HEK293 (cell line): ENCODE results near the gene LHFPL4.
A peak's percentile ranks its signal among the peaks of the same experiment; 100 is the strongest.

Source experiments
- CTCF ChIA-PET: fragments of 350-600 bp; formaldehyde crosslinking; extraction: SDS; loops from one replicate; lab custom pipeline; 2021; ENCODE audit warnings: antibody characterized with exemption; lab: Yijun Ruan, JAX
- POLR2A ChIA-PET: fragments of 300-600 bp; formaldehyde crosslinking; extraction: SDS; loops from one replicate; lab custom pipeline; 2020; ENCODE audit warnings: antibody characterized with exemption, inconsistent platforms; lab: Yijun Ruan, JAX
- H3K27ac ChIP-seq: fragments of 200-500 bp; sonication (Bioruptor generic); 2 replicates; pipeline ENCODE4 v1.5.1; 2014; ENCODE audit warnings: low read depth, low read length, control low read depth, inconsistent platforms; ENCODE audit errors: extremely low read depth
- H3K36me3 ChIP-seq, 2 experiments: fragments of 200-500 bp in 1 of 2; sonication (Bioruptor generic) in 1 of 2; 1 replicate in 1 of 2; 2 replicates in 1 of 2; pipeline ENCODE4 v1.5.1; 2014 to 2017; ENCODE audit warnings: inconsistent platforms in 2 of 2, low read length in 2 of 2; ENCODE audit not compliant: control insufficient read depth in 2 of 2, insufficient read depth in 1 of 2
- H3K4me1 ChIP-seq: fragments of 200-500 bp; sonication (Bioruptor generic); 2 replicates; pipeline ENCODE4 v1.5.1; 2014; ENCODE audit warnings: mild to moderate bottlenecking, low read length, inconsistent platforms; ENCODE audit not compliant: control insufficient read depth, insufficient read depth
- H3K4me3 ChIP-seq: 2 replicates; pipeline ENCODE4 v1.5.1; 2011; ENCODE audit warnings: low read depth, mild to moderate bottlenecking, control low read depth, low read length, moderate library complexity
- H3K9me3 ChIP-seq: fragments of 200-500 bp; sonication (Bioruptor generic); 2 replicates; pipeline ENCODE4 v1.5.1; 2014; ENCODE audit warnings: low read depth, low read length, inconsistent platforms; ENCODE audit not compliant: control insufficient read depth, insufficient read depth
- GLIS1 ChIP-seq: fragments of 450-650 bp; formaldehyde crosslinking; IDR thresholded peaks from 2 replicates; pipeline ENCODE4 v1.5.1; 2016; ENCODE audit warnings: missing biosample characterization, missing genetic modification characterization
- KLF1 ChIP-seq: fragments of 450-650 bp; formaldehyde crosslinking; IDR thresholded peaks from 2 replicates; pipeline ENCODE4 v1.5.1; 2016; ENCODE audit warnings: missing biosample characterization, missing genetic modification characterization
- KLF7 ChIP-seq: fragments of 450-650 bp; formaldehyde crosslinking; IDR thresholded peaks from 2 replicates; pipeline ENCODE4 v1.5.1; 2016; ENCODE audit warnings: missing biosample characterization, missing genetic modification characterization, borderline replicate concordance
- KLF9 ChIP-seq: fragments of 450-650 bp; formaldehyde crosslinking; IDR thresholded peaks from 2 replicates; pipeline ENCODE4 v1.5.1; 2016; ENCODE audit warnings: missing biosample characterization, missing genetic modification characterization, low read depth
- SCRT2 ChIP-seq: fragments of 450-650 bp; formaldehyde crosslinking; IDR thresholded peaks from 2 replicates; pipeline ENCODE4 v1.5.1; 2016; ENCODE audit warnings: missing biosample characterization, missing genetic modification characterization
- TCF7L2 ChIP-seq: IDR thresholded peaks from 2 replicates; pipeline ENCODE4 v1.6.1; 2011; ENCODE audit warnings: low read depth, mild to moderate bottlenecking, inconsistent platforms, low read length, moderate library complexity, borderline replicate concordance
- ZFHX2 ChIP-seq: fragments of 450-650 bp; formaldehyde crosslinking; conservative IDR thresholded peaks from 2 replicates; pipeline ENCODE4 v1.5.1; 2016; ENCODE audit warnings: missing biosample characterization, missing genetic modification characterization
- ZIC2 ChIP-seq: fragments of 450-650 bp; formaldehyde crosslinking; IDR thresholded peaks from 2 replicates; pipeline ENCODE4 v1.5.1; 2016; ENCODE audit warnings: missing biosample characterization, missing genetic modification characterization
- ZNF274 ChIP-seq, 2 experiments: fragments of 200-500 bp in 1 of 2; fragments of 450-650 bp in 1 of 2; sonication (Bioruptor generic) in 1 of 2; formaldehyde crosslinking in 1 of 2; IDR thresholded peaks; 2 replicates each; pipeline versions ENCODE4 v1.5.1 to v1.6.1; 2014 to 2016; ENCODE audit warnings: borderline replicate concordance in 1 of 2, inconsistent platforms in 1 of 2, low read length in 1 of 2, missing biosample characterization in 1 of 2, missing genetic modification characterization in 1 of 2
- ZSCAN30 ChIP-seq: fragments of 450-650 bp; IDR thresholded peaks from 2 replicates; pipeline ENCODE4 v1.5.1; 2018; ENCODE audit warnings: missing biosample characterization, mild to moderate bottlenecking, missing genetic modification characterization, moderate library complexity
- TF ChIP-seq, protein P1 (sequence below): fragments of 450-650 bp; formaldehyde crosslinking; optimal IDR thresholded peaks from 2 replicates; pipeline ENCODE3; 2016; ENCODE audit warnings: missing biosample characterization, mild to moderate bottlenecking, missing genetic modification characterization
- TF ChIP-seq, protein P2 (sequence below): fragments of 450-650 bp; formaldehyde crosslinking; IDR thresholded peaks from 2 replicates; pipeline ENCODE4 v1.5.1; 2016; ENCODE audit warnings: missing biosample characterization, missing genetic modification characterization
- TF ChIP-seq, protein P3 (sequence below): fragments of 450-650 bp; formaldehyde crosslinking; IDR thresholded peaks from 2 replicates; pipeline ENCODE4 v1.5.1; 2017; ENCODE audit warnings: missing biosample characterization, missing genetic modification characterization
- TF ChIP-seq, protein P4 (sequence below): fragments of 450-650 bp; formaldehyde crosslinking; IDR thresholded peaks from 2 replicates; pipeline ENCODE4 v1.5.1; 2016; ENCODE audit warnings: missing biosample characterization, missing genetic modification characterization
- TF ChIP-seq, protein P5 (sequence below): fragments of 450-650 bp; formaldehyde crosslinking; IDR thresholded peaks from 2 replicates; pipeline ENCODE4 v1.5.1; 2017; ENCODE audit warnings: missing biosample characterization, missing genetic modification characterization
- TF ChIP-seq, protein P6 (sequence below): fragments of 450-650 bp; formaldehyde crosslinking; IDR thresholded peaks from 2 replicates; pipeline ENCODE4 v1.5.1; 2016; ENCODE audit warnings: missing biosample characterization, missing genetic modification characterization

The LHFPL4 gene

DNA sequence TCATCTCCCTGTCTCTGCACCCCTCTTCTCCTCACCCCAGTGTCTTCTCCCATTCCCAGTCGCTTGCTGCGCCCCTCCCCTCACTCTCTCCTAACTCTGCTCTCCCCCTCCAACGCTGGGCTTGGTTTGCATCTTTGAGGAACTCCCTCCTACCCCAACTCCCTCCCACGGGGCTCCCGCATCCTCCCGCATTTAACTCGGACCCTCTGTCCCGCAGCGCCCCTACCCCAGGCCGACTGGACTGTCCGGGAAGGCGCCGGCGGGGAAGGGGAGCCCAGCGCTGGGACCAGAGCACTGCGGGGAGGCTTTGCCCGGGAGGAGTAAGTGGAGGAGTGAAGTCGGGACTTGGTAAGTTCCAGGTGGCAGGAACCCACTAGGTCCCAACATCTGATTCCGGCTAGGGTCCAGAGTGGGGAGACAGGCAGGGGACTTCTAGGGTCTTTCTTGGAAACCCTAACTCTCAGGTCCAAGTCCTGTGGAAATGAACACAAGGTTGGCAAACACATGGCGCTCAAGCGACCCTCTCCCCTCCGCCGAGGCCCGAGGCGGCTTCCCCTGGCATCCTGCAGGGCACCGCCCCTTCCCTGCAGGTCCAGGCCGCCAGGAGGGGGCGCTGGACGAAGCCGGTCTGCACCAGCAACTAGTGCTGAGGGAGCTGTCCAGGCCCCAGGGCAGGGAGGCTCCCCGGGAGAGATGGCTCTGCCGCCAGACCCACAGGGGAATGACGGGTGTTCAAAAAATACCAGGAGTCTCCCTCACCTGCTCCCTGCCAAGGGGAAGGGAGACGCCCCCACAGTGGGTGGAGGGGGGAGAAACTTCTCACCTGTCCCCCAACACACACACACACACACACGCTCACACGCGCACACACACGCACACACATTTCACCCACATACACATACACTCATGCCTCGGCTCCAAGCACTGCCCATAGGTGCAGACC, 53.2 kb downstream of the LHFPL4 start:
- TF ChIP-seq, protein P1, sequence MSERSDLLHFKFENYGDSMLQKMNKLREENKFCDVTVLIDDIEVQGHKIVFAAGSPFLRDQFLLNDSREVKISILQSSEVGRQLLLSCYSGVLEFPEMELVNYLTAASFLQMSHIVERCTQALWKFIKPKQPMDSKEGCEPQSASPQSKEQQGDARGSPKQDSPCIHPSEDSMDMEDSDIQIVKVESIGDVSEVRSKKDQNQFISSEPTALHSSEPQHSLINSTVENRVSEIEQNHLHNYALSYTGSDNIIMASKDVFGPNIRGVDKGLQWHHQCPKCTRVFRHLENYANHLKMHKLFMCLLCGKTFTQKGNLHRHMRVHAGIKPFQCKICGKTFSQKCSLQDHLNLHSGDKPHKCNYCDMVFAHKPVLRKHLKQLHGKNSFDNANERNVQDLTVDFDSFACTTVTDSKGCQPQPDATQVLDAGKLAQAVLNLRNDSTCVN (tag by site-specific recombination) = peak; percentile 8
- no peak for TF ChIP-seq ZSCAN30
- no peak for TF ChIP-seq ZNF274 (IDR thresholded peaks at IDR 0.05; ENCODE audit: low read length)
- TF ChIP-seq ZNF274 (tag by site-specific recombination; IDR thresholded peaks at IDR 0.05; ENCODE audit: borderline replicate concordance) = no peak
- TF ChIP-seq SCRT2 (tag by site-specific recombination) = peak; percentile 68
- TF ChIP-seq ZFHX2 = peak; percentile 69
- TF ChIP-seq, protein P2, sequence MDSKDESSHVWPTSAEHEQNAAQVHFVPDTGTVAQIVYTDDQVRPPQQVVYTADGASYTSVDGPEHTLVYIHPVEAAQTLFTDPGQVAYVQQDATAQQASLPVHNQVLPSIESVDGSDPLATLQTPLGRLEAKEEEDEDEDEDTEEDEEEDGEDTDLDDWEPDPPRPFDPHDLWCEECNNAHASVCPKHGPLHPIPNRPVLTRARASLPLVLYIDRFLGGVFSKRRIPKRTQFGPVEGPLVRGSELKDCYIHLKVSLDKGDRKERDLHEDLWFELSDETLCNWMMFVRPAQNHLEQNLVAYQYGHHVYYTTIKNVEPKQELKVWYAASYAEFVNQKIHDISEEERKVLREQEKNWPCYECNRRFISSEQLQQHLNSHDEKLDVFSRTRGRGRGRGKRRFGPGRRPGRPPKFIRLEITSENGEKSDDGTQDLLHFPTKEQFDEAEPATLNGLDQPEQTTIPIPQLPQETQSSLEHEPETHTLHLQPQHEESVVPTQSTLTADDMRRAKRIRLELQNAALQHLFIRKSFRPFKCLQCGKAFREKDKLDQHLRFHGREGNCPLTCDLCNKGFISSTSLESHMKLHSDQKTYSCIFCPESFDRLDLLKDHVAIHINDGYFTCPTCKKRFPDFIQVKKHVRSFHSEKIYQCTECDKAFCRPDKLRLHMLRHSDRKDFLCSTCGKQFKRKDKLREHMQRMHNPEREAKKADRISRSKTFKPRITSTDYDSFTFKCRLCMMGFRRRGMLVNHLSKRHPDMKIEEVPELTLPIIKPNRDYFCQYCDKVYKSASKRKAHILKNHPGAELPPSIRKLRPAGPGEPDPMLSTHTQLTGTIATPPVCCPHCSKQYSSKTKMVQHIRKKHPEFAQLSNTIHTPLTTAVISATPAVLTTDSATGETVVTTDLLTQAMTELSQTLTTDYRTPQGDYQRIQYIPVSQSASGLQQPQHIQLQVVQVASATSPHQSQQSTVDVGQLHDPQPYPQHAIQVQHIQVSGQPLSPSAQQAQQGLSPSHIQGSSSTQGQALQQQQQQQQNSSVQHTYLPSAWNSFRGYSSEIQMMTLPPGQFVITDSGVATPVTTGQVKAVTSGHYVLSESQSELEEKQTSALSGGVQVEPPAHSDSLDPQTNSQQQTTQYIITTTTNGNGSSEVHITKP (tag by site-specific recombination) = no peak
- peak; percentile 35; the same call in 1 of the 2 replicates for TF ChIP-seq GLIS1 (tag by site-specific recombination)
- peak; percentile 32; the same call in 1 of the 2 replicates for TF ChIP-seq KLF7 (tag by site-specific recombination)
- TF ChIP-seq KLF9 (tag by site-specific recombination) = peak; percentile 57; the same call in 1 of the 2 replicates
- TF ChIP-seq, protein P3, sequence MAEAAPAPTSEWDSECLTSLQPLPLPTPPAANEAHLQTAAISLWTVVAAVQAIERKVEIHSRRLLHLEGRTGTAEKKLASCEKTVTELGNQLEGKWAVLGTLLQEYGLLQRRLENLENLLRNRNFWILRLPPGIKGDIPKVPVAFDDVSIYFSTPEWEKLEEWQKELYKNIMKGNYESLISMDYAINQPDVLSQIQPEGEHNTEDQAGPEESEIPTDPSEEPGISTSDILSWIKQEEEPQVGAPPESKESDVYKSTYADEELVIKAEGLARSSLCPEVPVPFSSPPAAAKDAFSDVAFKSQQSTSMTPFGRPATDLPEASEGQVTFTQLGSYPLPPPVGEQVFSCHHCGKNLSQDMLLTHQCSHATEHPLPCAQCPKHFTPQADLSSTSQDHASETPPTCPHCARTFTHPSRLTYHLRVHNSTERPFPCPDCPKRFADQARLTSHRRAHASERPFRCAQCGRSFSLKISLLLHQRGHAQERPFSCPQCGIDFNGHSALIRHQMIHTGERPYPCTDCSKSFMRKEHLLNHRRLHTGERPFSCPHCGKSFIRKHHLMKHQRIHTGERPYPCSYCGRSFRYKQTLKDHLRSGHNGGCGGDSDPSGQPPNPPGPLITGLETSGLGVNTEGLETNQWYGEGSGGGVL = peak; percentile 65
- TF ChIP-seq, protein P4, sequence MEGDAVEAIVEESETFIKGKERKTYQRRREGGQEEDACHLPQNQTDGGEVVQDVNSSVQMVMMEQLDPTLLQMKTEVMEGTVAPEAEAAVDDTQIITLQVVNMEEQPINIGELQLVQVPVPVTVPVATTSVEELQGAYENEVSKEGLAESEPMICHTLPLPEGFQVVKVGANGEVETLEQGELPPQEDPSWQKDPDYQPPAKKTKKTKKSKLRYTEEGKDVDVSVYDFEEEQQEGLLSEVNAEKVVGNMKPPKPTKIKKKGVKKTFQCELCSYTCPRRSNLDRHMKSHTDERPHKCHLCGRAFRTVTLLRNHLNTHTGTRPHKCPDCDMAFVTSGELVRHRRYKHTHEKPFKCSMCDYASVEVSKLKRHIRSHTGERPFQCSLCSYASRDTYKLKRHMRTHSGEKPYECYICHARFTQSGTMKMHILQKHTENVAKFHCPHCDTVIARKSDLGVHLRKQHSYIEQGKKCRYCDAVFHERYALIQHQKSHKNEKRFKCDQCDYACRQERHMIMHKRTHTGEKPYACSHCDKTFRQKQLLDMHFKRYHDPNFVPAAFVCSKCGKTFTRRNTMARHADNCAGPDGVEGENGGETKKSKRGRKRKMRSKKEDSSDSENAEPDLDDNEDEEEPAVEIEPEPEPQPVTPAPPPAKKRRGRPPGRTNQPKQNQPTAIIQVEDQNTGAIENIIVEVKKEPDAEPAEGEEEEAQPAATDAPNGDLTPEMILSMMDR (tag by site-specific recombination) = 0 out of 2 replicates have a peak, but pooled peaks have one; percentile 14
- TF ChIP-seq, protein P5, sequence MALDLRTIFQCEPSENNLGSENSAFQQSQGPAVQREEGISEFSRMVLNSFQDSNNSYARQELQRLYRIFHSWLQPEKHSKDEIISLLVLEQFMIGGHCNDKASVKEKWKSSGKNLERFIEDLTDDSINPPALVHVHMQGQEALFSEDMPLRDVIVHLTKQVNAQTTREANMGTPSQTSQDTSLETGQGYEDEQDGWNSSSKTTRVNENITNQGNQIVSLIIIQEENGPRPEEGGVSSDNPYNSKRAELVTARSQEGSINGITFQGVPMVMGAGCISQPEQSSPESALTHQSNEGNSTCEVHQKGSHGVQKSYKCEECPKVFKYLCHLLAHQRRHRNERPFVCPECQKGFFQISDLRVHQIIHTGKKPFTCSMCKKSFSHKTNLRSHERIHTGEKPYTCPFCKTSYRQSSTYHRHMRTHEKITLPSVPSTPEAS (tag by site-specific recombination) = peak; percentile 65
- TF ChIP-seq, protein P6, sequence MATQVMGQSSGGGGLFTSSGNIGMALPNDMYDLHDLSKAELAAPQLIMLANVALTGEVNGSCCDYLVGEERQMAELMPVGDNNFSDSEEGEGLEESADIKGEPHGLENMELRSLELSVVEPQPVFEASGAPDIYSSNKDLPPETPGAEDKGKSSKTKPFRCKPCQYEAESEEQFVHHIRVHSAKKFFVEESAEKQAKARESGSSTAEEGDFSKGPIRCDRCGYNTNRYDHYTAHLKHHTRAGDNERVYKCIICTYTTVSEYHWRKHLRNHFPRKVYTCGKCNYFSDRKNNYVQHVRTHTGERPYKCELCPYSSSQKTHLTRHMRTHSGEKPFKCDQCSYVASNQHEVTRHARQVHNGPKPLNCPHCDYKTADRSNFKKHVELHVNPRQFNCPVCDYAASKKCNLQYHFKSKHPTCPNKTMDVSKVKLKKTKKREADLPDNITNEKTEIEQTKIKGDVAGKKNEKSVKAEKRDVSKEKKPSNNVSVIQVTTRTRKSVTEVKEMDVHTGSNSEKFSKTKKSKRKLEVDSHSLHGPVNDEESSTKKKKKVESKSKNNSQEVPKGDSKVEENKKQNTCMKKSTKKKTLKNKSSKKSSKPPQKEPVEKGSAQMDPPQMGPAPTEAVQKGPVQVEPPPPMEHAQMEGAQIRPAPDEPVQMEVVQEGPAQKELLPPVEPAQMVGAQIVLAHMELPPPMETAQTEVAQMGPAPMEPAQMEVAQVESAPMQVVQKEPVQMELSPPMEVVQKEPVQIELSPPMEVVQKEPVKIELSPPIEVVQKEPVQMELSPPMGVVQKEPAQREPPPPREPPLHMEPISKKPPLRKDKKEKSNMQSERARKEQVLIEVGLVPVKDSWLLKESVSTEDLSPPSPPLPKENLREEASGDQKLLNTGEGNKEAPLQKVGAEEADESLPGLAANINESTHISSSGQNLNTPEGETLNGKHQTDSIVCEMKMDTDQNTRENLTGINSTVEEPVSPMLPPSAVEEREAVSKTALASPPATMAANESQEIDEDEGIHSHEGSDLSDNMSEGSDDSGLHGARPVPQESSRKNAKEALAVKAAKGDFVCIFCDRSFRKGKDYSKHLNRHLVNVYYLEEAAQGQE (tag by site-specific recombination) = peak; percentile 87
- no peak for TF ChIP-seq ZIC2
- peak; percentile 67 for TF ChIP-seq KLF1 (tag by site-specific recombination)
- TF ChIP-seq TCF7L2 = no peak
- Histone ChIP-seq H3K36me3 (no peaks in the 10 kb centered on the region), H3K27ac (no peak overlapping the region), H3K4me1 (no peaks in the 10 kb centered on the region), H3K9me3 (no peaks in the 10 kb centered on the region), H3K4me3 (no peak overlapping the region)
- ChIA-PET POLR2A (interaction anchor here (0.6 kb wide), 1 partner anchor 55 kb away, joined by 3 read pairs; no protein-coding TSS in a partner anchor), CTCF (interaction anchor here (0.6 to 1.5 kb wide), 24 partner anchors 8 to 1750 kb away, joined by 3 to 5 read pairs (median 3); partner anchors contain the start of gene MTMR14)
